Head of caudate nucleus (tissue), 42 donors: Measurements from ENCODE around the gene COL27A1.

ENCODE experiments used
- DNase-seq, 42 donors: peaks; one replicate each; pipeline versions ENCODE4 v3.0.0 to v3.0.0-alpha.2; 2020 to 2021; ENCODE audit warnings: mixed read lengths in 7 of 42
- intact Hi-C: fragments of 100-400 bp; cut with DNase I; formaldehyde crosslinking; loops from one replicate; pipeline ENCODE4 v1.15.0; 2022

The COL27A1 gene

GRCh38 chr9:114155263-114155994 lies at the start of gene COL27A1:
COL27A1 (plus strand) TSS chr9:114155537; CDS start chr9:114155951, 414 bp downstream.
- DNase-seq, result peak; percentile 49 to 93 (median 84)
- intact Hi-C loops, result loop anchor here (5.0 kb wide), 1 partner anchor 137 kb away; no protein-coding TSS in a partner anchor

- no peak for DNase-seq
- intact Hi-C loops, result no loop called here
Observed at GRCh38 chr9:114107286-114108001, 47.9 kb upstream of the COL27A1 start.

GRCh38 chr9:114108016-114108833 lies 47.1 kb upstream of the COL27A1 start:
- DNase-seq, result peak; percentile 63 to 92 (median 84)
- intact Hi-C loops, result no loop called here

- intact Hi-C loops, result no loop called here
- no peak for DNase-seq
Observed at GRCh38 chr9:114109124-114109523, 46.2 kb upstream of the COL27A1 start.

- intact Hi-C loops, result no loop called here
- DNase-seq, result no peak
Observed at GRCh38 chr9:114110180-114110579, 45.2 kb upstream of the COL27A1 start.

GRCh38 chr9:114112325-114112724 lies 43.0 kb upstream of the COL27A1 start:
- DNase-seq, result peak in 1 of 42 donors; percentile 7
- intact Hi-C loops, result no loop called here

- DNase-seq, result peak in 3 of 42 donors; percentile 11 to 31 (median 18)
- intact Hi-C loops, result no loop called here
Observed at GRCh38 chr9:114112778-114113584, 42.4 kb upstream of the COL27A1 start.

- intact Hi-C loops, result no loop called here
Observed at GRCh38 chr9:114114364-114114763, 41.0 kb upstream of the COL27A1 start.

GRCh38 chr9:114115654-114116125 lies 39.6 kb upstream of the COL27A1 start:
- no peak for DNase-seq
- intact Hi-C loops, result no loop called here

More at GRCh38 chr9:114114364-114114763, 41.0 kb upstream of the COL27A1 start:
- DNase-seq, result no peak

GRCh38 chr9:114116126-114116747 lies 39.1 kb upstream of the COL27A1 start:
- intact Hi-C loops, result no loop called here
- DNase-seq, result peak in 10 of 42 donors; percentile 19 to 61 (median 40)

GRCh38 chr9:114117614-114117995 lies 37.7 kb upstream of the COL27A1 start:
- DNase-seq, result no peak
- intact Hi-C loops, result no loop called here

- peak in 12 of 42 donors; percentile 13 to 52 (median 34) for DNase-seq
- intact Hi-C loops, result no loop called here
Observed at GRCh38 chr9:114117996-114118830, 37.1 kb upstream of the COL27A1 start.

- intact Hi-C loops, result no loop called here
- no peak for DNase-seq
Observed at GRCh38 chr9:114119242-114120191, 35.8 kb upstream of the COL27A1 start.

- intact Hi-C loops, result no loop called here
- no peak for DNase-seq
Observed at GRCh38 chr9:114120192-114121014, 34.9 kb upstream of the COL27A1 start.
